BLaER1 (cell line): ENCODE measurements around the gene RNF150.
"Not testable (repeated sequence)": the region's sequence is repeated elsewhere in the genome, so short reads cannot be mapped to it uniquely, and the experiment has no call there.

Experiments
- H3K27ac ChIP-seq: shearing (Covaris generic); formaldehyde crosslinking; 2 replicates; pipeline ENCODE4 v1.8.1; 2022
- H3K27me3 ChIP-seq: shearing (Covaris generic); formaldehyde crosslinking; 2 replicates; pipeline ENCODE4 v1.8.1; 2022
- H3K36me3 ChIP-seq: shearing (Covaris generic); formaldehyde crosslinking; 2 replicates; pipeline ENCODE4 v1.8.1; 2022
- H3K4me1 ChIP-seq: shearing (Covaris generic); formaldehyde crosslinking; 2 replicates; pipeline ENCODE4 v1.8.1; 2022
- H3K4me2 ChIP-seq: shearing (Covaris generic); formaldehyde crosslinking; 2 replicates; pipeline ENCODE4 v1.8.1; 2022
- H3K4me3 ChIP-seq: shearing (Covaris generic); formaldehyde crosslinking; 2 replicates; pipeline ENCODE4 v1.8.1; 2022
- H3K9ac ChIP-seq: shearing (Covaris generic); formaldehyde crosslinking; 2 replicates; pipeline ENCODE4 v1.8.1; 2022
- H3K9me3 ChIP-seq: shearing (Covaris generic); formaldehyde crosslinking; 2 replicates; pipeline ENCODE4 v1.8.1; 2022
- H4K20me1 ChIP-seq: shearing (Covaris generic); formaldehyde crosslinking; 2 replicates; pipeline ENCODE4 v1.8.1; 2022
- Cebpa-rat ChIP-seq: shearing (Covaris generic); IDR thresholded peaks from 2 replicates; pipeline ENCODE4 v1.8.1; 2022

RNF150 gene

DNA sequence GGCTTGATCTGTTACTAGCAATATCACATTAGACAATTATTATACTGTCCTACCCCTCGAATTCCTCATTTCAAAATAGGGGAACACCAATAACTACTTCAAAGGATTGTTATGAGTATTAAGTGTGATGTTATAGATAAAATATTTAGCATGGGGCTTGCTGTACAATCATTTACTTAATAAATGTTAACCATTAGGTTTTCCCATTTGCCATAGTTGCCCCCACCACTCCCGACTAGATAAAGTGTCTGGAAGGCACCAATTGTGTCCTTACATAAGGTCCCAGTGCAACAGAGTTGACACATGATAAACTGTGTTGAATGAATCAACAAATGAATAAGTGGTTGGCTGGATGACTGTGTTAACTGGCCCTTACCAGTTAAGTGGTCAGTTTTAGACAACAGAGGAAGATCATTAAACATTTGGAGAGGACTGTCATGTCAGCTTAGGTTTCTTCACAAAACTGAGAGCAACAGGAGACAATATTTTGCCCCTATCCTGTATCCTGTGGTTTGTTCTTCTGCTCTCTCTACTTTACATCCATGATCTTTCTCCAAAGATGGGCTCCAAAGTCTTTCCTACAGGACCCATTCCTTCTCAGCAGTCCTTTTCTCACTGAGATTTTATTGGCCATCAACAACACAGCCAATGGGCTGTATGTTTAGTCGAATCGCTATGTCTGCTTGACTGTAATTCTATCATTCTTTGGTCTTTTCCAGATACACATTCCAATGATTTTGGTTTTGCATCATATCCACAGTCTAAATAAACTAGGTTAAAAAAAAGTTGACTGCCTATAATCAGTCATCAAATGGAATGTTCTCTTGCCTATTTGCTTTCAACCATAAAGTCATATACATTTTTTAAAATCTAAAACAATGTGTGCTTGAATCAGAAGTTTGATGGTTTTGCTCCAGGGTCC, 74.4 kb downstream of the RNF150 start:
- no peak overlapping the region for H3K9ac ChIP-seq
- H3K4me3 ChIP-seq: no peak overlapping the region
- no peaks in the 10 kb centered on the region for H4K20me1 ChIP-seq
- no peak for TF ChIP-seq Cebpa-rat
- no peak overlapping the region for H3K27ac ChIP-seq
- H3K27me3 ChIP-seq: no peaks in the 10 kb centered on the region
- no peaks in the 10 kb centered on the region for H3K9me3 ChIP-seq
- no peaks in the 10 kb centered on the region for H3K4me1 ChIP-seq
- no peak overlapping the region for H3K4me2 ChIP-seq
- H3K36me3 ChIP-seq: no peaks in the 10 kb centered on the region

- H3K9ac ChIP-seq: no peak overlapping the region
- H3K27ac ChIP-seq: no peak overlapping the region
- no peak overlapping the region for H3K4me2 ChIP-seq
- no peaks in the 10 kb centered on the region for H4K20me1 ChIP-seq
- no peaks in the 10 kb centered on the region for H3K4me1 ChIP-seq
- no peaks in the 10 kb centered on the region for H3K36me3 ChIP-seq
- 0 out of 2 replicates have a peak, but pooled peaks cover under 1% of the 10 kb centered on the region for H3K9me3 ChIP-seq
- no peak overlapping the region for H3K4me3 ChIP-seq
- no peaks in the 10 kb centered on the region for H3K27me3 ChIP-seq
- no peak for TF ChIP-seq Cebpa-rat
Observed at GRCh38 chr4:141057582-141057981, 75.7 kb downstream of the RNF150 start.

DNA sequence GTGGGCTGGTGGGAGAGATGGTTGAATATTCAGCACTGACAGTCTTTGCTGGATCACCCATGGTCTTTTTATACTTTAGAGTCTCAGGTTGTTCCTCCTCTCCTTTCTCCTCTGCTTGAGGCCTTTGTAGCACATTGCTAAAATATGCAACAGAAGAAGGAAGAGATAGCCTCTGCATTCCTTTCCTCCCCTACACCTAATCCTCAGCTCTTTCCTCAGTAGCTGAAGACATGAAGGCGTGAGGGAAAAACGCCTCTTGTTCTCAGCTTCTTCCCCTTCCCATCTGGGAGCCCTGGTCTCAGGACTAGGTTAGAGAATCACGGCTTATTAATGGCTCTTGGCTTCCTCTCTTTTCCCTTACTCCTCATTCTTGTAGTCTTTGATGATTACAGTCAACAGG, 76.8 kb downstream of the RNF150 start:
- no peaks in the 10 kb centered on the region for H3K36me3 ChIP-seq
- H3K4me1 ChIP-seq: no peaks in the 10 kb centered on the region
- H3K4me3 ChIP-seq: no peak overlapping the region
- H3K27ac ChIP-seq: no peak overlapping the region
- no peak for TF ChIP-seq Cebpa-rat
- no peak overlapping the region for H3K9ac ChIP-seq
- H4K20me1 ChIP-seq: no peaks in the 10 kb centered on the region
- peaks cover 12% of the 10 kb centered on the region for H3K9me3 ChIP-seq
- no peaks in the 10 kb centered on the region for H3K27me3 ChIP-seq
- H3K4me2 ChIP-seq: no peak overlapping the region

DNA sequence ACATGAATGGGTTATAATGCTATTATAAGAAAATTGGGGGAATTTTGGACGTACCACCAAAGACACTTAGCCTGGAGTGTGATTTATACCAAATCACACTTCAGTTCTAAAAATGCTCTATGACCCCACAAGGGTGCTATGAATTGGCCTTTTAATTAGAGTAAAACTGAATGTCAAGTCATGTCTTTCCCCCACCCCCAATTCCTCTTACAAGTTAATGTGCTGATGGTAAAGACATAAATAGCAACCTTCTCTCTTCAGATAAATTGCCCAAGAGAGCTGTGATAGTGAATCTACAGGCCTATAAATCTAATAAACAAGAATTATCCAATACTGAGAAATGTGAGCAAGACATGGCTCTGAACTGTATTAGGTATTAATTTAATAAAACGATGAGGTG, 78.8 kb downstream of the RNF150 start:
- no peak for TF ChIP-seq Cebpa-rat
- H3K4me3 ChIP-seq: no peak overlapping the region
- no peak overlapping the region for H3K27ac ChIP-seq
- H3K27me3 ChIP-seq: no peaks in the 10 kb centered on the region
- no peaks in the 10 kb centered on the region for H4K20me1 ChIP-seq
- H3K4me2 ChIP-seq: no peak overlapping the region
- no peaks in the 10 kb centered on the region; the same call in 1 of the 2 replicates for H3K36me3 ChIP-seq
- H3K9ac ChIP-seq: no peak overlapping the region
- H3K4me1 ChIP-seq: no peaks in the 10 kb centered on the region
- peaks cover 26% of the 10 kb centered on the region for H3K9me3 ChIP-seq

- H3K4me2 ChIP-seq, H3K4me1 ChIP-seq, H3K4me3 ChIP-seq, H3K27me3 ChIP-seq, H3K9ac ChIP-seq, H4K20me1 ChIP-seq, H3K27ac ChIP-seq, H3K36me3 ChIP-seq: not testable (repeated sequence)
- H3K9me3 ChIP-seq: peaks cover 26% of the 10 kb centered on the region
Observed at GRCh38 chr4:141050999-141051398, 82.3 kb downstream of the RNF150 start.

DNA sequence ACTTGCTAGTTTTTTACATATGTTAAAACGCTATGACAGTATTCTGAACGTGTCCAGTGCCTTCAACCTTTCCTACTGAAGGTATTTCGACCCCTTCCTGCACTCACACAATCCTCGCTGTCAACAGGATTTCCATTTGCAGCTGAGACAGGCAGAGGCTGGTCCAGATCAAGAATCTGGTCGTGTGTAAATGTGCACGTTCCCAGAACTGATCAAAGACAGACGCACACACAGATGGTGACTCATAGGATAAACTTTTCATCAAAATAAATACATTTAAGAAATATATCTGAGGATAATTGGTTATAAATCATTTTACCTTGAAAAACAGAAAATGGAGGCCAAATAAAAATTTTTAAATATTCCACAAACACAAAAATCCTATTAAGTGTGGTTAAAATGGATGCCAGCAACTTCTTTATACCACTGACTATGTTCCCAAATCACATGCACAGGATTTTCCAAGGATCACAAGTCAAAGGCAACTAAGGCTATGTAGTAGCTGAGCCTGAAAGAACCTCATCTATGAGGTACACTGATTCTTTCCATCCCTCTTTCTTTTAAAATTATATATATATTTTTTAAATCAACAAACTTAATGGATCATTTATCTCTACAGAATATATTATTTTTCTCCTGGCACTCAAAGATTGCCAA, 85.9 kb downstream of the RNF150 start:
- no peak overlapping the region for H3K27ac ChIP-seq
- H3K4me3 ChIP-seq: no peak overlapping the region

GRCh38 chr4:141046255-141046654, 87.0 kb downstream of the RNF150 start:
- H4K20me1 ChIP-seq: no peaks in the 10 kb centered on the region
- H3K4me1 ChIP-seq: no peaks in the 10 kb centered on the region
- no peaks in the 10 kb centered on the region; the same call in 1 of the 2 replicates for H3K36me3 ChIP-seq
- H3K4me3 ChIP-seq: no peak overlapping the region
- no peak for TF ChIP-seq Cebpa-rat
- H3K9me3 ChIP-seq: peaks cover 12% of the 10 kb centered on the region
- H3K9ac ChIP-seq: no peak overlapping the region
- no peak overlapping the region for H3K4me2 ChIP-seq
- no peaks in the 10 kb centered on the region for H3K27me3 ChIP-seq
- H3K27ac ChIP-seq: no peak overlapping the region

More for the DNA sequence above, 85.9 kb downstream of the RNF150 start:
- Histone ChIP-seq H3K27me3 (no peaks in the 10 kb centered on the region), H3K36me3 (no peaks in the 10 kb centered on the region; the same call in 1 of the 2 replicates), H3K9ac (no peak overlapping the region), H3K4me2 (no peak overlapping the region), H3K4me1 (no peaks in the 10 kb centered on the region), H3K9me3 (peaks cover 23% of the 10 kb centered on the region), H4K20me1 (no peaks in the 10 kb centered on the region)
- no peak for TF ChIP-seq Cebpa-rat

- Histone ChIP-seq H3K9ac (no peak overlapping the region), H3K4me1 (no peaks in the 10 kb centered on the region), H3K27ac (no peak overlapping the region), H3K27me3 (no peaks in the 10 kb centered on the region), H3K9me3 (peaks cover 8% of the 10 kb centered on the region), H4K20me1 (no peaks in the 10 kb centered on the region), H3K4me3 (no peak overlapping the region), H3K36me3 (no peaks in the 10 kb centered on the region; the same call in 1 of the 2 replicates), H3K4me2 (no peak overlapping the region)
- no peak for TF ChIP-seq Cebpa-rat
Observed at GRCh38 chr4:141045848-141046247, 87.4 kb downstream of the RNF150 start.

DNA sequence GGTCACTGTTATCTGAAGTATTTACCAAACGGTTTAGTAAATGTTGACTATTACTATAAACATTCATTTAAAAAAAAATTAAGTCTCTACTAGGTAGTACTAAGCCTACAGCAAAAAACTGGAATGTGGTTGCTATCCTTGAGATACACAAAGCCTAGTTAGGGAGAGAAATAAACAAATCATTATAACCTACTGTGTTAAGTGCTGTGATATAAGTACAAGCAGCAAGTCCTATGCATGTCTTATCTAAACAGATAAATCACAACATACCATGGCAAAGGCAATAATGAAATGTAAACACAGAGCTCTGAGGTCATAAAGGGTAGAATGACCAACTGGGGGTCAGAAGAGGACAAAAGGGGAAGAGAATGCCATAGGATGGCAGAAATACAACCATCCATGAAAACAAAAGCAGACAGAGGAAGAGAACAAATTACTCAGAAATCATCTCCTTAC, 92.2 kb downstream of the RNF150 start:
- TF ChIP-seq Cebpa-rat: no peak
- Histone ChIP-seq H3K4me3 (no peak overlapping the region), H3K27ac (no peak overlapping the region), H3K4me1 (no peaks in the 10 kb centered on the region), H3K27me3 (no peaks in the 10 kb centered on the region), H3K9me3 (no peaks in the 10 kb centered on the region), H3K9ac (no peak overlapping the region), H3K4me2 (no peak overlapping the region), H3K36me3 (no peaks in the 10 kb centered on the region), H4K20me1 (no peaks in the 10 kb centered on the region)

DNA sequence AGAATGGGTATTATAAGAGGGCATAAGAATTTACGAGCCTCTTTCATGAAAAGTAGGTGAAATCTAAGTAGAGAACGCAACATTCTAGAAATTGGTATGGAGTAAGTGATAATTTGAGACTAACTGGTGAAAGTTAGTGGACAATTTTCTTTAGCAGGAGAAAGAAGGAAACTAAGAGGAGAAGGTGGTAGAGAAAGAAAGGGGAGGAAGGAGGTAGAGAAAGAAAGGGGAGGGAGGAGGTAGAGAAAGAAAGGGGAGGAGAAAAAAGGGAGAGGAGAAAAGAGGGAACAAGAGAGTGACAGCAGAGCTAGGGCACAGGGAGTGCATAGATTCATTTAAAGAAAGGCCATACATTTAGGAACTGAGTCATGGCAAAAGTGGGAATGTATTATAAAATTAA, 94.1 kb downstream of the RNF150 start:
- no peak for TF ChIP-seq Cebpa-rat
- Histone ChIP-seq H3K27me3 (no peaks in the 10 kb centered on the region), H3K4me1 (no peaks in the 10 kb centered on the region), H3K27ac (no peak overlapping the region), H3K9me3 (peaks cover 2% of the 10 kb centered on the region; the same call in 1 of the 2 replicates), H3K36me3 (no peaks in the 10 kb centered on the region), H3K9ac (no peak overlapping the region), H3K4me2 (no peak overlapping the region), H3K4me3 (no peak overlapping the region), H4K20me1 (no peaks in the 10 kb centered on the region)
